ENCODE measurements around the gene TTC7B. TPM values are rescaled to one million over a fixed set of nuclear protein-coding genes. Genes with fewer than 3 reads are reported as not detected.

TTC7B gene
- total RNA-seq, 1 donor: 24.9 TPM

DNA sequence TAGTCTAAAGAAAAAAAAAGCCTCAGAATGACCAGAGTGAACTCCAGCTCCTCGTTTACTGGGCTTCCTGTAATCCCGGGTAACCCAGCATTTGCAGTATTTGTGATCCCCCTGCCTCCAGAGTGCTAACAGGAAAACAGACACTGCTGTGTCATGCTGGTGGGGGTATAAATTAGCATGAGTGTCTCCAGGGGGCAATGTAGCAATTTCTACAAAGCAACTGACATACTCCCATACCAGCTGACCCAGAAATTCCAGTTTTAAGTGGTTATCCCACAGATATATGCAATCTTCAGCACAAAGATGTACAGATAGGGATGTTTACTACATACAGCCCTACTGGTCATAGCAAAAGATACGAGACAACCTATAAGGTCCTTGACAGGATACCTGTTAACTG lies 18.8 kb downstream of the TTC7B start:
- H3K4me3 ChIP-seq (ENCODE audit: low read depth, low read length): no peak overlapping the region
- TF ChIP-seq, protein P1, sequence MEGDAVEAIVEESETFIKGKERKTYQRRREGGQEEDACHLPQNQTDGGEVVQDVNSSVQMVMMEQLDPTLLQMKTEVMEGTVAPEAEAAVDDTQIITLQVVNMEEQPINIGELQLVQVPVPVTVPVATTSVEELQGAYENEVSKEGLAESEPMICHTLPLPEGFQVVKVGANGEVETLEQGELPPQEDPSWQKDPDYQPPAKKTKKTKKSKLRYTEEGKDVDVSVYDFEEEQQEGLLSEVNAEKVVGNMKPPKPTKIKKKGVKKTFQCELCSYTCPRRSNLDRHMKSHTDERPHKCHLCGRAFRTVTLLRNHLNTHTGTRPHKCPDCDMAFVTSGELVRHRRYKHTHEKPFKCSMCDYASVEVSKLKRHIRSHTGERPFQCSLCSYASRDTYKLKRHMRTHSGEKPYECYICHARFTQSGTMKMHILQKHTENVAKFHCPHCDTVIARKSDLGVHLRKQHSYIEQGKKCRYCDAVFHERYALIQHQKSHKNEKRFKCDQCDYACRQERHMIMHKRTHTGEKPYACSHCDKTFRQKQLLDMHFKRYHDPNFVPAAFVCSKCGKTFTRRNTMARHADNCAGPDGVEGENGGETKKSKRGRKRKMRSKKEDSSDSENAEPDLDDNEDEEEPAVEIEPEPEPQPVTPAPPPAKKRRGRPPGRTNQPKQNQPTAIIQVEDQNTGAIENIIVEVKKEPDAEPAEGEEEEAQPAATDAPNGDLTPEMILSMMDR (IDR thresholded peaks at IDR 0.05; ENCODE audit: insufficient read depth, low read length): no peak
- no peak for DNase-seq (ENCODE audit: low read depth)

DNA sequence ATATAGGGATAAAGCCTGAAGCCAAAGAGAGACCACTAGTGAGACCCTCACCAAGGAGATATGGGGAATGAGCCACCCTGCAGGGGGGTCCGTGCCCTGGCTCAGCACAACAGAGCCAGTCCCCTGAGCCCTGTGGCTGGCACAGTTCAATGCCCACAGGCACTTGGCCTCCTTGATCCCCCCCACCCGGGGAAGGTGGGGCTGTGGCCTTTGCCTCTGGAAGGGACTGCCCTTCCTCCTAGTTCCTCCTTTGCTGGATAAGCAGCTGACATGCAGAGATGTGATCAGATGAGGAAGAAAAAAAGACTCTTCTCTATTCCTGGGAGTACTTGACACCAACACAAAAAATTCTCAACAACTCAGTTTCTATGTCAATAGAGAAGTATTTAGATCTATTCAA lies 19.9 kb downstream of the TTC7B start:
- no peak overlapping the region for H3K4me3 ChIP-seq (ENCODE audit: low read depth, low read length)
- no peak for DNase-seq (ENCODE audit: low read depth)
- TF ChIP-seq, protein P1 (IDR thresholded peaks at IDR 0.05; ENCODE audit: insufficient read depth, low read length): no peak

DNA sequence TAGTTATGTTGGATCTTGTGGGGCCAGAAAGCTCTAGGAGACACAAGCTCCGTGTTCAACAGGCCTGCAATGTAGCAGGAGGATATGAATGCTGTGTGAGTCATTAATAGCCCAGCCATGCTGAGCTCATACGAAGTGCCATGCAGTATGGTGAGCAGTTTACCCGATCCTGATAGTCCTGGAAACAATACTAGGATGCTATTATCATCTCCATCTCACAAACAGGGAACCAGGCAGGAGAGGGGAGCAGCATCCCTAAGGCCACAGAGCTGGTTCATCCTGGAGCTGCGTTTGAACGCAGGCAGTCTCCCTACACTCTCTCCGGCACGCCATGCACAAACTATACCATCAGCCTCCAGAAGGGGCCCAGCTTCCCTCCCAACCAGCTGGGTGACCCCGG lies 20.5 kb downstream of the TTC7B start:
- TF ChIP-seq, protein P1 (IDR thresholded peaks at IDR 0.05; ENCODE audit: insufficient read depth, low read length): no peak
- H3K4me3 ChIP-seq (ENCODE audit: low read depth, low read length): no peak overlapping the region
- peak; percentile 79 for DNase-seq (ENCODE audit: low read depth)

DNA sequence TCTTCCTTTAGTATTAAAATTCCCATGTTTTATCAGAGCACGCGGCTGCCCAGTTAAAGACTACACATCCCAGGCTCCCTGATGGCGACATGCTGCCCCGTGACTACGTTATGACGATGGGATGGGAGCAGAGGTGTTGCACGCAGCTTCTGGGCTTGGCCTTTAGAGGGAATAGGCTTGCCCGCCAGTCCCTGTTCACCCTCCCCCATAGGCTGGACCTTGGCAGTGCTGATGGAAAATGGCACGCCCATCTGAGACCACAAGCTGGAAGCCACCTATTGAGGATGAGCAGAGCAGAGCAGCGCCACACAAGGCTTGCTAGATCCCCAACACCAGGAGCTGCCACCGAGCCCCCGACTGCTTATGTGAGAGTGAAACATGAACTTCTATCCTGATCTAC lies 24.7 kb downstream of the TTC7B start:
- no peak for DNase-seq (ENCODE audit: low read depth)
- TF ChIP-seq, protein P1 (IDR thresholded peaks at IDR 0.05; ENCODE audit: insufficient read depth, low read length): no peak
- H3K4me3 ChIP-seq (ENCODE audit: low read depth, low read length): no peak overlapping the region

DNA sequence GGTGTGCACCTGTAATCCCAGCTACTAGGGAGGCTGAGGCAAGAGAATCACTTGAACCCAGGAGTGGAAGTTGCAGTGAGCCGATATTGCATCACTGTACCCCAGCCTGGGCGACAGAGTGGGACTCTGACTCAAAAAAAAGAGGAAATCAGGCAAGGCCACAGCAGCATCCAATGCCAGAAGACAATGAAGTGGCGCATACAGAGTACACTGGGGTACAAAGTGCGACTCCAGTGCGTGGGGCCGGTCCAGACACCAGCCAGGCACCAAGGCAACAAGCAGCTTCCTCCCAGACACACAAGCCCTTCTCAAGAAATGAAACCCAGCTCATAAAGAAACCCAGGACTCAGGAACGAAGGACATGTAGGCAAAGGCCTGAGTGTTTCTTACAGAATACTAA lies 28.2 kb downstream of the TTC7B start:
- no peak overlapping the region for H3K4me3 ChIP-seq (ENCODE audit: low read depth, low read length)
- DNase-seq (ENCODE audit: low read depth): no peak
- TF ChIP-seq, protein P1 (IDR thresholded peaks at IDR 0.05; ENCODE audit: insufficient read depth, low read length): no peak

DNA sequence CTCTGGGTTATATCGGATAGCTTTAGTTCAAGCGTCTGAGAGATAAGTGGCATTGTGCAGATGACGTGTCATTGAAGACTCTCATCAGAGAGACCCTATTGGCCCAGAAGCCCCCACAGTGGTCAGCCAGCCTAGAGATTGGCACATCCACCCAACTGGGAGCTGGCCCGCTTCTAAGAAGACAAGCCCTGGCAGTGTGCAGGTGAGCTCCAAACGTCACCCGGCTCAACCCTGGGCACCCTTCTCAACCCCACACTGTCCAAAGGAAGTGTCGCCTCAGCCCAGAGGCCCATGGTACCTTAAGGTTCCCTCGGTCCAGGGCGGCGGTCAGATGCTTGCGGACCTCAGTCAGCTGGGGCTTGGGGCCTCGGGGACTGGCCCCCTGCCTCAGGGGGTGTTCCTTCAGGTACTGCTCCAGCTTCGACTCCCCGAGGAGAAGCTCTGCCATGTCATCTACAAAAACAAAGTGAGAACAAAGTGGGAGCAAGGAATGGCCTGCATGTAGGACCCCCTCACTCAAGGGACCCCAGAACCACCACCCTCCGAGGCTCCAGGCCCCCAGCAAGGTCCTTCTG lies 30.3 kb downstream of the TTC7B start:
- no peak overlapping the region for H3K4me3 ChIP-seq (ENCODE audit: low read depth, low read length)
- no peak for DNase-seq (ENCODE audit: low read depth)
- TF ChIP-seq, protein P1 (IDR thresholded peaks at IDR 0.05; ENCODE audit: insufficient read depth, low read length): no peak

DNA sequence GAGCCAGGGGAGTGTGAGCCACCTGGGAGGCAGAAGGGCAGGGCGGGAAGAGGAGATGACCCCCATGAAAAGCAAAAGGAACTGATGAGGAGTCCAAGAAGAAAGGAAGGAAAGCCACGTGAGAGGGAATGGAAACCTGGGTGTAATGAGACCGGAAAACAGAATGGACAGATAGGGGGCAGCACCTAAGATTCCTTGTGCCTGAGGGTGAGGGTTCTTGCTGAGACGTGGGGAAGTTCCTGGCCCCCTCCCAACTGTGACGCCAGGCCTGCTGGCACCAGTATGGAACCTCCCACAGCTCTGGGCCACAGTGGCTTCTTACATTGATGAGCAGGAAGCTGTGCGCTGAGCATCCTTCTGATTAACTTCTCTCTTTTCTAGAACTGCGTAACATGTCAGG lies 30.8 kb downstream of the TTC7B start:
- H3K4me3 ChIP-seq (ENCODE audit: low read depth, low read length): no peak overlapping the region
- TF ChIP-seq, protein P1 (IDR thresholded peaks at IDR 0.05; ENCODE audit: insufficient read depth, low read length): no peak
- no peak for DNase-seq (ENCODE audit: low read depth)
